BE2C (cell line): ENCODE results near the gene NPAS3.

ENCODE experiments used
- DNase-seq: peaks from one replicate; pipeline ENCODE4 v3.0.0-alpha.2; 2020
- H3K27me3 ChIP-seq: fragments of 250-450 bp; sonication (Bioruptor Pico); 2 replicates; pipeline ENCODE4 v1.5.1; 2020; ENCODE audit warnings: mild to moderate bottlenecking
- H3K36me3 ChIP-seq: fragments of 250-450 bp; sonication (Bioruptor Pico); 2 replicates; pipeline ENCODE4 v1.5.1; 2020; ENCODE audit warnings: mild to moderate bottlenecking
- H3K4me1 ChIP-seq: fragments of 250-450 bp; sonication (Bioruptor Pico); 2 replicates; pipeline ENCODE4 v1.5.1; 2020
- H3K4me3 ChIP-seq: 2 replicates; pipeline ENCODE4 v1.5.1; 2011; ENCODE audit warnings: low read depth, low read length
- H3K9me3 ChIP-seq: fragments of 250-450 bp; sonication (Bioruptor Pico); 2 replicates; pipeline ENCODE4 v1.5.1; 2020
- CTCF ChIP-seq: IDR thresholded peaks from 2 replicates; pipeline ENCODE4 v1.5.1; 2012; ENCODE audit warnings: mild to moderate bottlenecking, low read depth, low read length

Gene NPAS3

DNA sequence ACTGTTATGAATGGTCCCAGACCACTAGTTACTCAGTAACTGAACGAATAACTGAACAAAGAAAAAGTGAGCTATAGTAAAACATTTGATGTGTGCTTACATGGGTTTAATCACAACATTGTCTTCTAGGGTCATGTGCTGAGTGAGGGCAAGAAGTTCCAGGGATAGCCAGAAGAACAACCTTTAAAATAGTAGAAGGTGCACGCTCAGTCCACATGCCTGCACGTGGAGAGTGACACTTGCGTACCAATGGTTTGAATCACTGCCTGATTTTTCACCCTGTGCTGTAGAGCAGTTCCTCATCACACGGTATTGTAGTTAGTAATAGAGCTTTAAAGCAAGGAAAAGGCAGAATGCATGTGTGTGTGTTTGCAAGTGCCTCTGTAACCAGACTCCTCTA is 788.0 kb downstream of the NPAS3 start:
- no peak for DNase-seq
- no peaks in the 10 kb centered on the region for H3K36me3 ChIP-seq
- no peaks in the 10 kb centered on the region for H3K27me3 ChIP-seq
- H3K9me3 ChIP-seq = no peaks in the 10 kb centered on the region
- no peaks in the 10 kb centered on the region for H3K4me1 ChIP-seq
- TF ChIP-seq CTCF = no peak
- H3K4me3 ChIP-seq = no peak overlapping the region

GRCh38 chr14:33727606-33728005 is 788.9 kb downstream of the NPAS3 start:
- H3K4me3 ChIP-seq = no peak overlapping the region
- no peaks in the 10 kb centered on the region for H3K27me3 ChIP-seq
- H3K4me1 ChIP-seq = no peaks in the 10 kb centered on the region
- H3K36me3 ChIP-seq = no peaks in the 10 kb centered on the region
- TF ChIP-seq CTCF = no peak
- no peak for DNase-seq
- no peaks in the 10 kb centered on the region for H3K9me3 ChIP-seq

DNA sequence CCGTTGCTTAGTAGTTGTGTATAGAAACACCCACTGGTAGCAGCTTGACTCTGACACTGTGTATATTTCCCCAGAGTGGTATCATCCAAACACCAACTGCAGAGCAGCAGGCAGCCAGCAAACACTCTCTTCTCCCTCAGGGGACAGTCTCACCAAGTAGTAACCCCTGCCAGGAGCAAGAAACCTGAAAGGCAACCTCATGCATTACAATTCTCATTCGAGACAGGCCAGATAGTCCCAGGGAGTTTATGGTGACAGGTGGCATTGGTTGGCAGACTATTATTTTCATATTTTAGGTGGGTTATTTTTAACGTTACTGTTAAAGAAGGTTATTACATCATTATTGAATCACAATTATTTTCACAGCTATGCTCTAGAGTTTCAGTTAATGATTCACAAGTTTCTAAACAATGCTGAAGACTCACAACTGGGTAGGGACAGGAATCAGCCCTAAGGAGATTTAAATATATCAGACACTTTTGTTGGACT is 789.4 kb downstream of the NPAS3 start:
- Histone ChIP-seq H3K9me3 (no peaks in the 10 kb centered on the region), H3K4me1 (no peaks in the 10 kb centered on the region), H3K27me3 (no peaks in the 10 kb centered on the region), H3K4me3 (no peak overlapping the region), H3K36me3 (no peaks in the 10 kb centered on the region)
- DNase-seq = no peak
- no peak for TF ChIP-seq CTCF

DNA sequence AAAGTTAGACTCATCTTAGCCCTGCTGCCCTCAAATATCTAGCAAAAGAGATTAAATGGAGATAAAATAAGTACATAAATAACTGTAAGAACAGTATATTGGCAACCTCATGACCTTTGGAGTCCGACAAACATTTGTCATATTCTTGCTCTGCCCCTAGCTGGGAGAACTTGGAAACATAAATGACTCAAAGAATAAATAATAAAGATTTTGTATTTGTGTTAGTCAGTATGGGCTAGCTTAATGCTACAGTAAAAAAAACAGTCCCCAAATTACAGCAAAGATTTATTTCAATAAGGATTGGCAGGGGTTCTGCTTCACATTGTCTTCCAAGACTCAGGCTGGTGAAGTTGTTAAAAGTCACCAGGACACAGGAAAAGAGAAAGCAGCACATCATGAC is 791.5 kb downstream of the NPAS3 start:
- Histone ChIP-seq H3K36me3 (no peaks in the 10 kb centered on the region), H3K4me3 (no peak overlapping the region), H3K27me3 (no peaks in the 10 kb centered on the region), H3K4me1 (no peaks in the 10 kb centered on the region), H3K9me3 (no peaks in the 10 kb centered on the region)
- TF ChIP-seq CTCF = no peak
- DNase-seq = no peak

DNA sequence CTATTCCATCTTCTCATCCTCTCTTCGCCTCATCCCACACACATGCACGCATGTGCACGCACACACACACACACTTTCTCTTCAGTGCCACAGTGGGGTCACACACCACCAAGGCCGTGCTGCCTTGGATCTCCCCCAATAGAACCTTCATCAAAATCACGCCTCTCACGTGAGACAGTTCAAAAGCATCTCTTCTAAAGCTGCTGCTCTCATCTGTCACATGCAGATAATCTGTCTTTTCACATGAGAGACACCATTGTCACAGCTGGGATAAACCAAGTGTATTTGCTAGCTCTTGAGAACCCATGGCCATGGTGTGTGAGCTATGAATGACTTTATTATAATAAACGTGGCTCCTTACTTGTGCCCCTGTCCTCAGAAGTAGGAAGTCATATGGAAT is 793.5 kb downstream of the NPAS3 start:
- Histone ChIP-seq H3K4me1 (no peaks in the 10 kb centered on the region), H3K4me3 (no peak overlapping the region), H3K27me3 (no peaks in the 10 kb centered on the region), H3K9me3 (no peaks in the 10 kb centered on the region), H3K36me3 (no peaks in the 10 kb centered on the region)
- no peak for DNase-seq
- TF ChIP-seq CTCF = no peak

- no peak for DNase-seq
- H3K36me3 ChIP-seq = no peaks in the 10 kb centered on the region
- H3K27me3 ChIP-seq = no peaks in the 10 kb centered on the region
- no peaks in the 10 kb centered on the region for H3K4me1 ChIP-seq
- no peak for TF ChIP-seq CTCF
- no peak overlapping the region for H3K4me3 ChIP-seq
- H3K9me3 ChIP-seq = no peaks in the 10 kb centered on the region
Measured at GRCh38 chr14:33733310-33733709, 794.6 kb downstream of the NPAS3 start.
